ENCODE results near the gene HMCN1.
"Not testable (repeated sequence)": the region's sequence is repeated elsewhere in the genome, so short reads cannot be mapped to it uniquely, and the experiment has no call there.

Gene HMCN1

GRCh38 chr1:186186251-186186650 is 452.1 kb downstream of the HMCN1 start:
- not testable (repeated sequence) for H3K27ac Mint-ChIP-seq, H3K4me3 Mint-ChIP-seq, ATAC-seq, H3K9me3 Mint-ChIP-seq, DNase-seq
- Mint-ChIP-seq H3K4me1 (peaks cover 17% of the 10 kb centered on the region), H3K27me3 (peaks cover 21% of the 10 kb centered on the region)

GRCh38 chr1:186187601-186188000 is 453.4 kb downstream of the HMCN1 start:
- H3K27ac Mint-ChIP-seq, result no peak overlapping the region

GRCh38 chr1:186188004-186188539 is 453.9 kb downstream of the HMCN1 start:
- Mint-ChIP-seq H3K27ac (no peak overlapping the region), H3K9me3 (no peaks in the 10 kb centered on the region), H3K4me3 (no peak overlapping the region), H3K27me3 (peaks cover 29% of the 10 kb centered on the region), H3K4me1 (peaks cover 17% of the 10 kb centered on the region)
- ATAC-seq, result peak; percentile 44
- DNase-seq, result no peak

More at GRCh38 chr1:186187601-186188000, 453.4 kb downstream of the HMCN1 start:
- DNase-seq (no peak), ATAC-seq (peak; percentile 76)
- Mint-ChIP-seq H3K27me3 (peaks cover 29% of the 10 kb centered on the region), H3K4me1 (peaks cover 17% of the 10 kb centered on the region), H3K4me3 (no peak overlapping the region), H3K9me3 (no peaks in the 10 kb centered on the region)

- no peak for DNase-seq
- no peak for ATAC-seq
- Mint-ChIP-seq H3K4me1 (peaks cover 15% of the 10 kb centered on the region), H3K27ac (no peak overlapping the region), H3K4me3 (no peak overlapping the region), H3K27me3 (peaks cover 35% of the 10 kb centered on the region), H3K9me3 (no peaks in the 10 kb centered on the region)
Measured at GRCh38 chr1:186188736-186189135, 454.5 kb downstream of the HMCN1 start.

- no peak for DNase-seq
- Mint-ChIP-seq H3K27ac (no peak overlapping the region), H3K27me3 (peaks cover 39% of the 10 kb centered on the region)
Measured at GRCh38 chr1:186189156-186189555, 455.0 kb downstream of the HMCN1 start.

GRCh38 chr1:186191511-186191910 is 457.3 kb downstream of the HMCN1 start:
- Mint-ChIP-seq H3K27me3 (peaks cover 58% of the 10 kb centered on the region), H3K4me3 (no peak overlapping the region), H3K9me3 (no peaks in the 10 kb centered on the region), H3K4me1 (peaks cover 10% of the 10 kb centered on the region), H3K27ac (no peak overlapping the region)
- DNase-seq (no peak), ATAC-seq (no peak)

More at GRCh38 chr1:186189156-186189555, 455.0 kb downstream of the HMCN1 start:
- no peak for ATAC-seq
- peaks cover 11% of the 10 kb centered on the region for H3K4me1 Mint-ChIP-seq
- no peaks in the 10 kb centered on the region for H3K9me3 Mint-ChIP-seq
- no peak overlapping the region for H3K4me3 Mint-ChIP-seq

GRCh38 chr1:186193224-186193623 is 459.0 kb downstream of the HMCN1 start:
- no peak overlapping the region for H3K4me3 Mint-ChIP-seq
- no peaks in the 10 kb centered on the region for H3K4me1 Mint-ChIP-seq
- H3K9me3 Mint-ChIP-seq, result no peaks in the 10 kb centered on the region
- DNase-seq (no peak), ATAC-seq (no peak)
- H3K27ac Mint-ChIP-seq, result no peak overlapping the region
- H3K27me3 Mint-ChIP-seq, result peaks cover 58% of the 10 kb centered on the region

GRCh38 chr1:186194107-186194756 is 460.0 kb downstream of the HMCN1 start:
- Mint-ChIP-seq H3K27ac (no peak overlapping the region), H3K4me1 (no peaks in the 10 kb centered on the region), H3K27me3 (peaks cover 59% of the 10 kb centered on the region), H3K9me3 (no peaks in the 10 kb centered on the region), H3K4me3 (no peak overlapping the region)
- DNase-seq (no peak), ATAC-seq (no peak)

- ATAC-seq (no peak), DNase-seq (no peak)
- H3K4me1 Mint-ChIP-seq, result no peaks in the 10 kb centered on the region
- H3K27me3 Mint-ChIP-seq, result peaks cover 59% of the 10 kb centered on the region
- H3K4me3 Mint-ChIP-seq, result no peak overlapping the region
- H3K27ac Mint-ChIP-seq, result no peak overlapping the region
- H3K9me3 Mint-ChIP-seq, result no peaks in the 10 kb centered on the region
Measured at GRCh38 chr1:186195377-186195931, 461.3 kb downstream of the HMCN1 start.

- Mint-ChIP-seq H3K27me3 (peaks cover 69% of the 10 kb centered on the region), H3K9me3 (no peaks in the 10 kb centered on the region), H3K4me3 (no peak overlapping the region), H3K27ac (no peak overlapping the region), H3K4me1 (peaks cover 16% of the 10 kb centered on the region)
- DNase-seq (no peak), ATAC-seq (no peak)
Measured at GRCh38 chr1:186202271-186202764, 468.1 kb downstream of the HMCN1 start.

GRCh38 chr1:186202776-186203175 is 468.6 kb downstream of the HMCN1 start:
- H3K27ac Mint-ChIP-seq, result no peak overlapping the region
- H3K4me1 Mint-ChIP-seq, result peaks cover 16% of the 10 kb centered on the region
- no peak overlapping the region for H3K4me3 Mint-ChIP-seq
- DNase-seq (no peak), ATAC-seq (no peak)
- peaks cover 69% of the 10 kb centered on the region for H3K27me3 Mint-ChIP-seq
- H3K9me3 Mint-ChIP-seq, result no peaks in the 10 kb centered on the region

- peaks cover 87% of the 10 kb centered on the region for H3K27me3 Mint-ChIP-seq
- H3K4me1 Mint-ChIP-seq, result peaks cover 16% of the 10 kb centered on the region
- H3K9me3 Mint-ChIP-seq, result no peaks in the 10 kb centered on the region
- ATAC-seq, result peak; percentile 37
- no peak for DNase-seq
- no peak overlapping the region for H3K27ac Mint-ChIP-seq
- H3K4me3 Mint-ChIP-seq, result no peak overlapping the region
Measured at GRCh38 chr1:186206048-186206570, 471.9 kb downstream of the HMCN1 start.

GRCh38 chr1:186207391-186208085 is 473.3 kb downstream of the HMCN1 start:
- Mint-ChIP-seq H3K27me3 (peaks cover 76% of the 10 kb centered on the region), H3K4me3 (no peak overlapping the region), H3K9me3 (no peaks in the 10 kb centered on the region)

GRCh38 chr1:186208405-186209129 is 474.4 kb downstream of the HMCN1 start:
- H3K4me1 Mint-ChIP-seq, result peaks cover 16% of the 10 kb centered on the region
- H3K4me3 Mint-ChIP-seq, result no peak overlapping the region
- DNase-seq (no peak), ATAC-seq (no peak)
- no peaks in the 10 kb centered on the region for H3K9me3 Mint-ChIP-seq
- H3K27me3 Mint-ChIP-seq, result peaks cover 66% of the 10 kb centered on the region
- no peak overlapping the region for H3K27ac Mint-ChIP-seq

More at GRCh38 chr1:186207391-186208085, 473.3 kb downstream of the HMCN1 start:
- peaks cover 16% of the 10 kb centered on the region for H3K4me1 Mint-ChIP-seq
- DNase-seq, result no peak
- H3K27ac Mint-ChIP-seq, result no peak overlapping the region
- no peak for ATAC-seq

- Mint-ChIP-seq H3K27me3 (peaks cover 62% of the 10 kb centered on the region), H3K4me1 (peaks cover 15% of the 10 kb centered on the region), H3K27ac (no peak overlapping the region), H3K4me3 (no peak overlapping the region), H3K9me3 (no peaks in the 10 kb centered on the region)
- DNase-seq (no peak), ATAC-seq (no peak)
Measured at GRCh38 chr1:186210258-186210657, 476.1 kb downstream of the HMCN1 start.
